Natural killer cell (primary cell): ENCODE data around the gene AXIN1. TPM values are rescaled to one million over a fixed set of nuclear protein-coding genes. Genes with fewer than 3 reads are reported as not detected.
"Not testable (repeated sequence)": the region's sequence is repeated elsewhere in the genome, so short reads cannot be mapped to it uniquely, and the experiment has no call there.

Experiments used
- ATAC-seq, 3 donors: fragments of 150-1000 bp in 2 of 3; fragments of 200-7000 bp in 1 of 3; cut with Tn5 transposase; 1 replicate in 1 of 3; 2 replicates in 2 of 3; pipeline ENCODE4 v1.10.0; 2021; ENCODE audit warnings: mild to moderate bottlenecking in 2 of 3, moderate library complexity in 2 of 3
- DNase-seq, 2 donors: peaks; one replicate each; pipeline versions ENCODE4 v3.0.0 to v3.0.0-alpha.2; 2013 to 2021; ENCODE audit warnings: mixed read lengths in 1 of 2
- H3K27ac ChIP-seq: one replicate; pipeline ENCODE4 v1.5.1; 2013; ENCODE audit warnings: mild to moderate bottlenecking, low read length
- H3K27me3 ChIP-seq: one replicate; pipeline ENCODE4 v1.6.1; 2013; ENCODE audit warnings: low read length; ENCODE audit not compliant: control insufficient read depth, insufficient read depth
- H3K36me3 ChIP-seq: one replicate; pipeline ENCODE4 v1.6.1; 2013; ENCODE audit warnings: low read length; ENCODE audit not compliant: control insufficient read depth, insufficient read depth
- H3K4me1 ChIP-seq: one replicate; pipeline ENCODE4 v1.6.1; 2013; ENCODE audit warnings: low read length; ENCODE audit not compliant: control insufficient read depth, insufficient read depth
- H3K4me3 ChIP-seq: one replicate; pipeline ENCODE4 v1.5.1; 2013; ENCODE audit warnings: low read length
- H3K9me3 ChIP-seq: one replicate; pipeline ENCODE4 v1.6.1; 2013; ENCODE audit warnings: low read length; ENCODE audit not compliant: control insufficient read depth, insufficient read depth
- H3K27ac Mint-ChIP-seq, 2 donors: one replicate each; pipeline ENCODE4 v1.8.0; 2022; ENCODE audit warnings: mild to moderate bottlenecking in 2 of 2, mixed read lengths in 2 of 2, moderate library complexity in 1 of 2
- H3K27me3 Mint-ChIP-seq, 2 donors: one replicate each; pipeline ENCODE4 v1.8.0; 2022; ENCODE audit warnings: low read depth in 2 of 2, mixed read lengths in 2 of 2
- H3K36me3 Mint-ChIP-seq: one replicate; pipeline ENCODE4 v1.8.0; 2022; ENCODE audit warnings: mixed read lengths
- H3K4me1 Mint-ChIP-seq, 2 donors: one replicate each; pipeline ENCODE4 v1.8.0; 2022; ENCODE audit warnings: mixed read lengths in 2 of 2
- H3K4me3 Mint-ChIP-seq: one replicate; pipeline ENCODE4 v1.8.0; 2022; ENCODE audit warnings: mild to moderate bottlenecking, moderate library complexity, mixed read lengths
- H3K9me3 Mint-ChIP-seq, 2 donors: one replicate each; pipeline ENCODE4 v1.8.0; 2022; ENCODE audit warnings: mixed read lengths in 2 of 2
- WGBS: methylation state at CpG from one replicate; pipeline ENCODE4 v1.1.7; 2013; ENCODE audit warnings: missing lambda C conversion rate; ENCODE audit not compliant: insufficient coverage; 5-methylcytosine and 5-hydroxymethylcytosine counted together
- intact Hi-C: fragments of 100-400 bp; cut with micrococcal nuclease; formaldehyde crosslinking; loops from one replicate; pipeline ENCODE4 v1.14.2; 2022
- total RNA-seq, 4 donors: library from RNA; stranded (reverse); fragments of 120-200 nt in 1 of 4; gene quantifications; one replicate each; pipeline versions ENCODE4 v1.2.3 to v1.2.4, GENCODE V29; 2013 to 2022
- TF ChIP-seq, protein P1 (sequence below): fragments of 200-600 bp; IDR thresholded peaks from one replicate; pipeline ENCODE4 v1.8.0; 2022; ENCODE audit warnings: antibody characterized with exemption

The AXIN1 gene
- total RNA-seq, 3 donors from 2014 or later (not counting 1 experiment from before 2014, with no cell fraction given), result 100 to 122 (median 106) TPM

GRCh38 chr16:351804-352520 is 561 bp downstream of the AXIN1 start:
- Mint-ChIP-seq H3K36me3 (no peaks in the 10 kb centered on the region), H3K4me3 (peak overlapping the region; percentile 92), H3K27me3 (no peaks in the 10 kb centered on the region), H3K27ac (peak overlapping the region; percentile 83 to 87), H3K4me1 (peaks cover 64 to 66% of the 10 kb centered on the region in 2 donors), H3K9me3 (no peaks in the 10 kb centered on the region)
- H3K27ac ChIP-seq, result peak overlapping the region; percentile 56
- no peaks in the 10 kb centered on the region for H3K9me3 ChIP-seq
- intact Hi-C loops, result loop anchor here (5.0 kb wide), 2 partner anchors 45 to 125 kb away; partner anchors contain the start of gene LUC7L
- peak; percentile 9 to 20 (median 18) for ATAC-seq
- H3K27me3 ChIP-seq, result no peaks in the 10 kb centered on the region
- TF ChIP-seq, protein P1, sequence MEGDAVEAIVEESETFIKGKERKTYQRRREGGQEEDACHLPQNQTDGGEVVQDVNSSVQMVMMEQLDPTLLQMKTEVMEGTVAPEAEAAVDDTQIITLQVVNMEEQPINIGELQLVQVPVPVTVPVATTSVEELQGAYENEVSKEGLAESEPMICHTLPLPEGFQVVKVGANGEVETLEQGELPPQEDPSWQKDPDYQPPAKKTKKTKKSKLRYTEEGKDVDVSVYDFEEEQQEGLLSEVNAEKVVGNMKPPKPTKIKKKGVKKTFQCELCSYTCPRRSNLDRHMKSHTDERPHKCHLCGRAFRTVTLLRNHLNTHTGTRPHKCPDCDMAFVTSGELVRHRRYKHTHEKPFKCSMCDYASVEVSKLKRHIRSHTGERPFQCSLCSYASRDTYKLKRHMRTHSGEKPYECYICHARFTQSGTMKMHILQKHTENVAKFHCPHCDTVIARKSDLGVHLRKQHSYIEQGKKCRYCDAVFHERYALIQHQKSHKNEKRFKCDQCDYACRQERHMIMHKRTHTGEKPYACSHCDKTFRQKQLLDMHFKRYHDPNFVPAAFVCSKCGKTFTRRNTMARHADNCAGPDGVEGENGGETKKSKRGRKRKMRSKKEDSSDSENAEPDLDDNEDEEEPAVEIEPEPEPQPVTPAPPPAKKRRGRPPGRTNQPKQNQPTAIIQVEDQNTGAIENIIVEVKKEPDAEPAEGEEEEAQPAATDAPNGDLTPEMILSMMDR, result no peak
- under 1% methylated on average over 95 of the region's 95 CpGs for WGBS
- no peak for DNase-seq
- H3K4me1 ChIP-seq, result peaks cover 85% of the 10 kb centered on the region
- peaks cover 9% of the 10 kb centered on the region for H3K36me3 ChIP-seq
- peak overlapping the region; percentile 45 for H3K4me3 ChIP-seq

DNA sequence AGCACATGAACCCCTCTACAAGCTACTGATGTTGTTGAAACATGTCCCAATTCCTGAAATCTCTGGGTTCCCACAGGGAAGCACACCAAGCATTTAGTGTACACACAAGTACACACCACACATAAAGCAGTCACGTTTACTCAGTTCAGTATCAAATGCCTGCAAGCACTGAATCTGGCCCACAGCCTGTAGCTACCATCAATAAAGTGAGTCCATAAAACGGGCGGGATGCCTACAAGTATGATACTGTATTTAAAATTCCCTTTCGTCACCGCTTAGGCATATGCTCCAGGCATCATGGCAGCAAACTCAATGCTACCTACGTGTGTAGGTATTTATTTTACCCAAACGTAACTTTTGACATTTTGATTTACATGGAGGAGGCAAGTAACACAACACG is 2.3 kb downstream of the AXIN1 start:
- TF ChIP-seq, protein P1, result no peak
- H3K4me3 ChIP-seq, result no peak overlapping the region
- peak overlapping the region; percentile 92 for H3K4me3 Mint-ChIP-seq
- H3K27ac ChIP-seq, result no peak overlapping the region
- no peaks in the 10 kb centered on the region for H3K9me3 ChIP-seq
- WGBS, result 93% methylated on average over 8 of the region's 8 CpGs
- no peaks in the 10 kb centered on the region for H3K36me3 Mint-ChIP-seq
- no peak for ATAC-seq
- intact Hi-C loops, result loop anchor here (5.0 kb wide), 2 partner anchors 43 to 123 kb away; partner anchors contain the start of gene LUC7L
- no peaks in the 10 kb centered on the region for H3K9me3 Mint-ChIP-seq
- peaks cover 24% of the 10 kb centered on the region for H3K36me3 ChIP-seq
- H3K4me1 Mint-ChIP-seq, result peaks cover 68 to 77% of the 10 kb centered on the region in 2 donors
- H3K27ac Mint-ChIP-seq, result peak overlapping the region; percentile 83 to 87
- no peaks in the 10 kb centered on the region for H3K27me3 ChIP-seq
- DNase-seq, result no peak
- peaks cover 83% of the 10 kb centered on the region for H3K4me1 ChIP-seq
- H3K27me3 Mint-ChIP-seq, result no peaks in the 10 kb centered on the region

- intact Hi-C loops, result no loop called here
- Mint-ChIP-seq H3K4me3 (peak overlapping the region; percentile 92), H3K27ac (peak overlapping the region; percentile 83 to 87), H3K27me3 (no peaks in the 10 kb centered on the region), H3K4me1 (peaks cover 69 to 73% of the 10 kb centered on the region in 2 donors), H3K9me3 (no peaks in the 10 kb centered on the region), H3K36me3 (no peaks in the 10 kb centered on the region)
- TF ChIP-seq, protein P1, result no peak
- DNase-seq (no peak), ATAC-seq (no peak)
- Histone ChIP-seq H3K4me3 (no peak overlapping the region), H3K4me1 (peaks cover 83% of the 10 kb centered on the region), H3K9me3 (no peaks in the 10 kb centered on the region), H3K27me3 (no peaks in the 10 kb centered on the region), H3K36me3 (peaks cover 33% of the 10 kb centered on the region), H3K27ac (peak overlapping the region; percentile 59)
- WGBS, result 54% methylated on average over 6 of the region's 7 CpGs
These were observed 3.3 kb downstream of the AXIN1 start for GRCh38 chr16:349211-349610.

GRCh38 chr16:348495-348894 is 4.0 kb downstream of the AXIN1 start:
- H3K9me3 ChIP-seq, H3K27me3 ChIP-seq, H3K4me3 ChIP-seq, intact Hi-C loops, DNase-seq, H3K36me3 Mint-ChIP-seq, H3K27me3 Mint-ChIP-seq, ATAC-seq, H3K9me3 Mint-ChIP-seq: not testable (repeated sequence)
- H3K27ac Mint-ChIP-seq, result peak overlapping the region; percentile 83 to 87
- H3K4me3 Mint-ChIP-seq, result peak overlapping the region; percentile 53
- WGBS, result 93% methylated on average over 8 of the region's 10 CpGs
- Histone ChIP-seq H3K36me3 (peaks cover 35% of the 10 kb centered on the region), H3K27ac (peak overlapping the region; percentile 14), H3K4me1 (peaks cover 79% of the 10 kb centered on the region)
- H3K4me1 Mint-ChIP-seq, result peaks cover 62 to 66% of the 10 kb centered on the region in 2 donors
